ENCODE results near the gene DQX1. TPM values are rescaled to one million over a fixed set of nuclear protein-coding genes. Genes with fewer than 3 reads are reported as not detected.

The DQX1 gene
- total and polyA plus RNA-seq, 9 of the 15 experiments (the other 6 are each of a cell fraction or from before 2014, with no cell fraction given): 0.04 to 0.38 (median 0.18) TPM; not detected in 1

GRCh38 chr2:74529357-74530238 lies 3.6 kb upstream of the DQX1 start, which contains the start of the genes AUP1 and HTRA2 (continued):
- TF ChIP-seq, protein P1, sequence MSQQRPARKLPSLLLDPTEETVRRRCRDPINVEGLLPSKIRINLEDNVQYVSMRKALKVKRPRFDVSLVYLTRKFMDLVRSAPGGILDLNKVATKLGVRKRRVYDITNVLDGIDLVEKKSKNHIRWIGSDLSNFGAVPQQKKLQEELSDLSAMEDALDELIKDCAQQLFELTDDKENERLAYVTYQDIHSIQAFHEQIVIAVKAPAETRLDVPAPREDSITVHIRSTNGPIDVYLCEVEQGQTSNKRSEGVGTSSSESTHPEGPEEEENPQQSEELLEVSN (IDR thresholded peaks at IDR 0.05; ENCODE audit: borderline replicate concordance in 1 of 2, extremely low read depth in 1 of 2, insufficient read depth in 1 of 2, insufficient read length in 1 of 2, low read depth in 1 of 2, low read length in 1 of 2, poor library complexity in 1 of 2, severe bottlenecking in 1 of 2): peak; percentile 42 to 45
- no peak for TF ChIP-seq SNIP1 (IDR thresholded peaks at IDR 0.05; ENCODE audit: low read depth)
- TF ChIP-seq RUNX1 (IDR thresholded peaks at IDR 0.05; ENCODE audit: low read depth): 0 out of 2 replicates have a peak, but pooled peaks have one; percentile 21
- TF ChIP-seq EGR1 (conservative IDR thresholded peaks at IDR 0.05): no peak
- TF ChIP-seq NCOA2 (IDR thresholded peaks at IDR 0.05; ENCODE audit: partially characterized antibody in 2 of 2): no peak
- no peak for TF ChIP-seq FOSL1 (tag; conservative IDR thresholded peaks at IDR 0.05)
- TF ChIP-seq FOS (IDR thresholded peaks at IDR 0.05; ENCODE audit: extremely low read depth, insufficient read length): no peak
- TF ChIP-seq SMAD4 (CRISPR knock-in tag; conservative IDR thresholded peaks at IDR 0.05): no peak
- no peak for TF ChIP-seq U2AF2 (optimal IDR thresholded peaks at IDR 0.05; ENCODE audit: low read depth, low read length)
- TF ChIP-seq MEF2D (tag; conservative IDR thresholded peaks at IDR 0.05; ENCODE audit: low read depth): no peak
- no peak for TF ChIP-seq TOE1 (IDR thresholded peaks at IDR 0.05; ENCODE audit: borderline replicate concordance)
- no peak for TF ChIP-seq TOE1 (CRISPR knock-in tag; IDR thresholded peaks at IDR 0.05; ENCODE audit: borderline replicate concordance, low read depth)
- no peak for TF ChIP-seq EHMT2 (IDR thresholded peaks at IDR 0.05)
- no peak for TF ChIP-seq RAD21 (CRISPR knock-in tag; conservative IDR thresholded peaks at IDR 0.05 in 1 of 2, IDR thresholded peaks at IDR 0.05 in 1 of 2)
- TF ChIP-seq PRMT5 (CRISPR knock-in tag; IDR thresholded peaks at IDR 0.05): no peak
- TF ChIP-seq KLF13 (tag; IDR thresholded peaks at IDR 0.05; ENCODE audit: borderline replicate concordance, low read depth): 0 out of 2 replicates have a peak, but pooled peaks have one; percentile 7
- no peak for TF ChIP-seq SMAD2 (IDR thresholded peaks at IDR 0.05; ENCODE audit: low read depth, low read length)
- TF ChIP-seq PHB2 (IDR thresholded peaks at IDR 0.05; ENCODE audit: low read depth): 0 out of 2 replicates have a peak, but pooled peaks have one; percentile 36
- no peak for TF ChIP-seq BRF1 (IDR thresholded peaks at IDR 0.05; ENCODE audit: borderline replicate concordance, extremely low read depth, insufficient read length)
- TF ChIP-seq TAF15 (IDR thresholded peaks at IDR 0.05; ENCODE audit: low read depth, low read length): no peak
- TF ChIP-seq, protein P2, sequence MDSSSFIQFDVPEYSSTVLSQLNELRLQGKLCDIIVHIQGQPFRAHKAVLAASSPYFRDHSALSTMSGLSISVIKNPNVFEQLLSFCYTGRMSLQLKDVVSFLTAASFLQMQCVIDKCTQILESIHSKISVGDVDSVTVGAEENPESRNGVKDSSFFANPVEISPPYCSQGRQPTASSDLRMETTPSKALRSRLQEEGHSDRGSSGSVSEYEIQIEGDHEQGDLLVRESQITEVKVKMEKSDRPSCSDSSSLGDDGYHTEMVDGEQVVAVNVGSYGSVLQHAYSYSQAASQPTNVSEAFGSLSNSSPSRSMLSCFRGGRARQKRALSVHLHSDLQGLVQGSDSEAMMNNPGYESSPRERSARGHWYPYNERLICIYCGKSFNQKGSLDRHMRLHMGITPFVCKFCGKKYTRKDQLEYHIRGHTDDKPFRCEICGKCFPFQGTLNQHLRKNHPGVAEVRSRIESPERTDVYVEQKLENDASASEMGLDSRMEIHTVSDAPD (CRISPR knock-in tag; IDR thresholded peaks at IDR 0.05): no peak
- TF ChIP-seq, protein P3, sequence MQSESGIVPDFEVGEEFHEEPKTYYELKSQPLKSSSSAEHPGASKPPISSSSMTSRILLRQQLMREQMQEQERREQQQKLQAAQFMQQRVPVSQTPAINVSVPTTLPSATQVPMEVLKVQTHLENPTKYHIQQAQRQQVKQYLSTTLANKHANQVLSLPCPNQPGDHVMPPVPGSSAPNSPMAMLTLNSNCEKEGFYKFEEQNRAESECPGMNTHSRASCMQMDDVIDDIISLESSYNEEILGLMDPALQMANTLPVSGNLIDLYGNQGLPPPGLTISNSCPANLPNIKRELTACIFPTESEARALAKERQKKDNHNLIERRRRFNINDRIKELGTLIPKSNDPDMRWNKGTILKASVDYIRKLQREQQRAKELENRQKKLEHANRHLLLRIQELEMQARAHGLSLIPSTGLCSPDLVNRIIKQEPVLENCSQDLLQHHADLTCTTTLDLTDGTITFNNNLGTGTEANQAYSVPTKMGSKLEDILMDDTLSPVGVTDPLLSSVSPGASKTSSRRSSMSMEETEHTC (IDR thresholded peaks at IDR 0.05): no peak; the same call in 1 of the 2 replicates
- no peak for TF ChIP-seq ZC3H8 (IDR thresholded peaks at IDR 0.05)
- no peak for TF ChIP-seq GTF2A2 (tag; IDR thresholded peaks at IDR 0.05)
- no peak for TF ChIP-seq CAMTA2 (CRISPR knock-in tag; conservative IDR thresholded peaks at IDR 0.05)
- TF ChIP-seq SMARCE1 (IDR thresholded peaks at IDR 0.05): 0 out of 2 replicates have a peak, but pooled peaks have one; percentile 14

Data from K562 (cell line).